Choroid plexus epithelial cell (primary cell): Measurements from ENCODE around the gene WWOX.

Experiments
- DNase-seq: peaks from one replicate; pipeline ENCODE4 v3.0.0-alpha.2; 2010; ENCODE audit warnings: low read depth
- H3K4me3 ChIP-seq: 2 replicates; pipeline ENCODE4 v1.5.1; 2011; ENCODE audit warnings: low read depth, mild to moderate bottlenecking, control low read depth, low read length, moderate library complexity
- TF ChIP-seq, protein P1 (sequence below): conservative IDR thresholded peaks from 2 replicates; pipeline ENCODE4 v1.5.1; 2011; ENCODE audit warnings: low read depth, mild to moderate bottlenecking, control low read depth, inconsistent platforms, low read length, moderate library complexity

WWOX gene

DNA sequence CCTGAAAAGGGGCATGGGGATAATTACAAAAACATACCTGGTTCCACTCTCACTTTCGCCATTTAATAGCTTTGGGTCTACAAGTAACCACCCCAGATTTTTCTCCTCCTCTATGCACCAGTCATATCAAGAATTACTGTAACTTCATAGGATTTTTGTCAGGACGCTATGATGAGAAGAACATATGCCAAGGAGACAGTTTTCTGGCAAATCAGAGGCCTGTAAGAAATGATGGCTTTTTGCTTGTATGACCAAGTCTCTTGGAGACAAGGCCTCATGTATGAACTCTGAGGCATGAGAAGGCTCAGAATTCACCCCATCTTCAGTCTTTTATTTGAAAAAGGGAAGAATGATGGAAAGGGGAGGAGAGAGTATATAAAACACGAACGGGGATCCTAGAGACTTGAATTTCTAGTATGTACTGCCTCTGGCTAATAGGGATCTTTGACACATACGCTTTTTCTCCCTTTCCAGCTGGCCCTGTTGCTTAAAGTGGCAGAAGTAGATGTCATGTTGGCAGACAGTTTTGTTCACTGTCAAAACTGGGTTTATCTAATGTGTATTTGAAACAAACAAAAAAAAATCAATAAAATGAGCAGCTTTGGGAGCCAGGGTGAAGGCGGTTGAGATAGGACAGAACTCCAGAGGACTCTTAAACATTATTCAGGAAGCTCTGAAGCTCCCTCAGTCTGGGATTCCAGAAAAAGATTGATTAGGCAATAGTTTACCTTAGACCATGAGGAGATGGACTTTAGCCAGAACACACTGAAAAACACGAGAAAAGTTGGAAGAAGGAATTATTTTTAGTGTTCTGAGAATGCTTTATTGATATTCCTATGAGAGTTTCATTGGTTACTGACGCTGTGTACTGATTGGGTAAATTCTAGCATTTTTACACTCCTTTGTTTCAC, 656.6 kb downstream of the WWOX start:
- H3K4me3 ChIP-seq: no peak overlapping the region
- TF ChIP-seq, protein P1, sequence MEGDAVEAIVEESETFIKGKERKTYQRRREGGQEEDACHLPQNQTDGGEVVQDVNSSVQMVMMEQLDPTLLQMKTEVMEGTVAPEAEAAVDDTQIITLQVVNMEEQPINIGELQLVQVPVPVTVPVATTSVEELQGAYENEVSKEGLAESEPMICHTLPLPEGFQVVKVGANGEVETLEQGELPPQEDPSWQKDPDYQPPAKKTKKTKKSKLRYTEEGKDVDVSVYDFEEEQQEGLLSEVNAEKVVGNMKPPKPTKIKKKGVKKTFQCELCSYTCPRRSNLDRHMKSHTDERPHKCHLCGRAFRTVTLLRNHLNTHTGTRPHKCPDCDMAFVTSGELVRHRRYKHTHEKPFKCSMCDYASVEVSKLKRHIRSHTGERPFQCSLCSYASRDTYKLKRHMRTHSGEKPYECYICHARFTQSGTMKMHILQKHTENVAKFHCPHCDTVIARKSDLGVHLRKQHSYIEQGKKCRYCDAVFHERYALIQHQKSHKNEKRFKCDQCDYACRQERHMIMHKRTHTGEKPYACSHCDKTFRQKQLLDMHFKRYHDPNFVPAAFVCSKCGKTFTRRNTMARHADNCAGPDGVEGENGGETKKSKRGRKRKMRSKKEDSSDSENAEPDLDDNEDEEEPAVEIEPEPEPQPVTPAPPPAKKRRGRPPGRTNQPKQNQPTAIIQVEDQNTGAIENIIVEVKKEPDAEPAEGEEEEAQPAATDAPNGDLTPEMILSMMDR: no peak
- DNase-seq: no peak

DNA sequence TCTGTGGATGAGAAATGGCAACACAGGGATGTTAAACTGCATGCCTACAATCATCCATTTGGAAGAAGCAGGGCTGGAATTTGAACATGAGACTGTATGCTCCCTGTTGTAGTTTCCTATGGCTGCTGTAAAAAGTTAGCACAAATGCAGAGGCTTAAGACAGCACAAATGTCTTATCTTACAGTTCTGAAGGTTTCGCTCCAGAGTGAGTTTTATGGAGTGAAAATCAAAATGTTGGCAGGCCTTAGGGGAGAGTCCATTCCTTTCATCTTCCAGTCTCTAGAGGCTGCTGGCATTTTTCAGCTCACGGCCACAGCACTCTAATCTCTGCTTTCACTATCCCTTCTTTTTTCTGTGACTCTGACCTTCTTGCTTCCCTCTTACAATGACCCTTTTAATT, 660.1 kb downstream of the WWOX start:
- DNase-seq: no peak
- no peak overlapping the region for H3K4me3 ChIP-seq
- TF ChIP-seq, protein P1: no peak

DNA sequence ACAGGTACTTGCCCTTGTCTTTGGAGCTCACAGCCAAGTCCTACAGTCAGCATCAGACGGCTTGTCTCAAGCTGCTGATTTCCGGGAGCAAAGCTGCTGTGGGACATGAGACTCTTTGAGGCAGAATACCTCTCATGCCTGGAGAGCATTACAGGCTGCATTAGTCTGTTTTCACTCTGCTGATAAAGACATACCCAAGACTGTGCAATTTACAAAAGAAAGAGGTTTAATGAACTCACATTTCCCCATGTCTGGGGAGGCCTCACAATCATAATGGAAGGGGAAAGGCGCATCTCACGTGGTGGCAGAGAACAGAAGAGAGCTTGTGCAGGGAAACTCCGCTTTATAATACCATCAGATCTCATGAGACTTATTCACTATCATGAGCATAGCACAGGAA, 661.2 kb downstream of the WWOX start:
- H3K4me3 ChIP-seq: no peak overlapping the region
- DNase-seq: no peak
- TF ChIP-seq, protein P1: no peak

GRCh38 chr16:78761427-78761826, 662.0 kb downstream of the WWOX start:
- no peak overlapping the region for H3K4me3 ChIP-seq
- no peak for DNase-seq
- TF ChIP-seq, protein P1: no peak

DNA sequence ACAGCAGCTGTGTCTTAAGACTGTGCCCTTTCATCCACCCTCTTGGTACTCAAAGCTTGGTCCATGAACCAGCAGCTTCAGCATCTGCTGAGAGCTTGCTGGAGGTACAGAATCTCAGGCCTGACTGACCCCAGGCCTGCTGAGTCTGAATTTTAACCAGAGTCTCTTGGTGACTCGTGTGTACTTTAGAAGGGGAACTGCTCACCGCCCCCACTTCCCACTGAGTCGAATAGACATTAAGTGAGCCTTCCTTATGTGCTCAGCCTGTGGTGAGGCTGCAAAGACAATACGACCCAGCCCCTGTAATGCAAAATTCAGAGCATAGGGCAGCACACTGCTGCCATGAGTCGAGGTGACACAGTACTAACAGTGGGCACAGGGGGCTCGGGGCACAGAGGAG, 662.8 kb downstream of the WWOX start:
- DNase-seq: no peak
- no peak overlapping the region for H3K4me3 ChIP-seq
- TF ChIP-seq, protein P1: no peak

DNA sequence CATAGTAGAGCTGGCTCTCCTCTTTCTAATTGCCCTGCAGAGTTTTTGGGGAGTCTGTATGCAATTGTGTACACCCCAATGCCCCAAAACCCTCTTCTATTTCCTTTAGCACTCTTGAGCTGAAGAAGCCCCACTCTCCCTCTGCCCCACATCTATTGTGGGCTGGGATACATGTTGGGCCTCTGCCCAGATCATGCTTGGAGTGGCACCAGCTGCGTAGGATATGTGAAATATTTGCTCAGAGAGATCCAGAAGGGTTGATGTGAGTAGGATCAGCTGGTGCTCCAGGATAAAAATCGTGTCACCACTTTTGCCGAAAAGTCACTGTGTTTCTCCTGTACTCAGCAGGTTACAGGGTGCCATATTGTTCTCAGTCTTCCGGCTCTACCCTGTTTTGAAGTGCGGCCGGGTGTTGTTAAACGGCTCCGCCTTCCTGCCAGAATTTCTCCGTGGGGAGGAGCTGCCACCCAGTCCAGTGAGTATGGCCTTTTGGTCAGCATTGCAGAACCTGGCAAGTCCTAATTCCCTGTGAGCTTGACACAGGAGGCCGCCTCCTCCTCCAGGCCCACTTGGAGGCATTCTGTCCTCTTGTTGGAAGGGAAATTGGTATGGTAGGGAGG, 664.5 kb downstream of the WWOX start:
- TF ChIP-seq, protein P1: no peak
- H3K4me3 ChIP-seq: no peak overlapping the region
- no peak for DNase-seq
